ENCODE results near the gene LIN28B. TPM values are rescaled to one million over a fixed set of nuclear protein-coding genes. Genes with fewer than 3 reads are reported as not detected.
"Not testable (repeated sequence)": the region's sequence is repeated elsewhere in the genome, so short reads cannot be mapped to it uniquely, and the experiment has no call there.

LIN28B gene
- total RNA-seq, 1 donor from 2014 or later, result not detected

- intact Hi-C loops (cut with micrococcal nuclease), result no loop called here
Observed at GRCh38 chr6:105066233-105066632, 109.3 kb downstream of the LIN28B start.

- intact Hi-C loops (cut with micrococcal nuclease), result no loop called here
Observed at GRCh38 chr6:105066836-105067235, 109.9 kb downstream of the LIN28B start.

- intact Hi-C loops (cut with micrococcal nuclease), result no loop called here
Observed at GRCh38 chr6:105067329-105067728, 110.4 kb downstream of the LIN28B start.

GRCh38 chr6:105068407-105068806, 111.5 kb downstream of the LIN28B start:
- intact Hi-C loops (cut with micrococcal nuclease), result no loop called here

- intact Hi-C loops (cut with micrococcal nuclease), result no loop called here
Observed at GRCh38 chr6:105069821-105070445, 113.0 kb downstream of the LIN28B start.

- intact Hi-C loops (cut with micrococcal nuclease), result no loop called here
Observed at GRCh38 chr6:105072798-105073199, 115.9 kb downstream of the LIN28B start.

GRCh38 chr6:105075210-105075609, 118.3 kb downstream of the LIN28B start:
- intact Hi-C loops (cut with micrococcal nuclease), result loop anchor here (5.0 kb wide), 1 partner anchor 218 kb away; the partner anchor contains the start of gene HACE1

- intact Hi-C loops (cut with micrococcal nuclease), result loop anchor here (5.0 kb wide), 1 partner anchor 219 kb away; the partner anchor contains the start of gene HACE1
Observed at GRCh38 chr6:105076418-105076817, 119.5 kb downstream of the LIN28B start.

- intact Hi-C loops (cut with micrococcal nuclease), result loop anchor here (1.0 to 5.0 kb wide), 4 partner anchors 136 to 394 kb away; partner anchors contain the start of gene HACE1
Observed at GRCh38 chr6:105077596-105078385, 120.9 kb downstream of the LIN28B start.

GRCh38 chr6:105078386-105078708, 121.4 kb downstream of the LIN28B start:
- intact Hi-C loops (cut with micrococcal nuclease), result loop anchor here (1.0 to 5.0 kb wide), 4 partner anchors 137 to 395 kb away; partner anchors contain the start of gene HACE1

GRCh38 chr6:105080279-105080678, 123.4 kb downstream of the LIN28B start:
- intact Hi-C loops (cut with micrococcal nuclease), result no loop called here

- intact Hi-C loops (cut with micrococcal nuclease), result not testable (repeated sequence)
Observed at GRCh38 chr6:105081662-105082061, 124.8 kb downstream of the LIN28B start.

- intact Hi-C loops (cut with micrococcal nuclease), result loop anchor here (1.0 to 5.0 kb wide), 5 partner anchors 185 to 1214 kb away; partner anchors contain the start of gene PREP
Observed at GRCh38 chr6:105087571-105088211, 130.8 kb downstream of the LIN28B start.

GRCh38 chr6:105091140-105091829, 134.4 kb downstream of the LIN28B start:
- intact Hi-C loops (cut with micrococcal nuclease), result no loop called here

GRCh38 chr6:105094133-105094640, 137.3 kb downstream of the LIN28B start:
- intact Hi-C loops (cut with micrococcal nuclease), result no loop called here

GRCh38 chr6:105095139-105095538, 138.2 kb downstream of the LIN28B start:
- intact Hi-C loops (cut with micrococcal nuclease), result no loop called here

GRCh38 chr6:105097288-105097687, 140.4 kb downstream of the LIN28B start:
- intact Hi-C loops (cut with micrococcal nuclease), result no loop called here

- intact Hi-C loops (cut with micrococcal nuclease), result no loop called here
Observed at GRCh38 chr6:105099371-105099770, 142.5 kb downstream of the LIN28B start.

- intact Hi-C loops (cut with micrococcal nuclease), result no loop called here
Observed at GRCh38 chr6:105102186-105102585, 145.3 kb downstream of the LIN28B start.

- intact Hi-C loops (cut with micrococcal nuclease), result no loop called here
Observed at GRCh38 chr6:105105094-105105493, 148.2 kb downstream of the LIN28B start.

GRCh38 chr6:105106260-105106659, 149.4 kb downstream of the LIN28B start:
- intact Hi-C loops (cut with micrococcal nuclease), result no loop called here

Measured in T-helper 1 cell treated with Interleukin-12 subunit alpha and Interleukin-12 subunit beta and Interleukin-4 antibody, amounts not matched to agents 30 ng/mL and 1 ng/mL, for 36 hours (primary cell).